NCI-H446 (cell line): ENCODE data around the gene CEACAM18.
A peak's percentile ranks its signal among the peaks of the same experiment; 100 is the strongest.
"Not testable (repeated sequence)": the region's sequence is repeated elsewhere in the genome, so short reads cannot be mapped to it uniquely, and the experiment has no call there.

Experiments used
- DNase-seq, 2 experiments: peaks; one replicate each; lab custom pipeline; 2025; lab: John Stamatoyannopoulos, UW

Gene CEACAM18

DNA sequence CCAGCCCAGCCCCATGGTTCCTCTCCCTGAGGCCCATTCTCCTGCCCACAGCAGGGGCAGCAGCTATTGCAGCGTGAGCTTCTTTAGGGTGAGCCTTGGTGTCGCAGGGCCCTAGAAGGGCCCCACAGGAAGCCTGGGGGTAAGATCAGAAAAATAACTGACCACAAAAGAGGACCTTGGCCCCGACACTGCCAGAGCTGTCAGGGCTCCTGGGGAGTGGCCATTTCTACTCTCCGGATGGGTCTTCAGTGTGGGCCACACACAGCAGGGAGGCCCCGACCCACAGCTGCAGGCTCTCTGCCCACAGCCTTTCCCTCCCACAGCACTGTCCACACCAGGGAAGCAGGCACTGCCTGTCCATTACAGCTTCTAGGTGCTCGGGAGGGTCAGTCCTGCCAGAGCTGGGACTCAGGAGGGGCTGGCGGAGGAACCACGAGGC lies 16.6 kb upstream of the CEACAM18 start:
- DNase-seq: no peak

DNA sequence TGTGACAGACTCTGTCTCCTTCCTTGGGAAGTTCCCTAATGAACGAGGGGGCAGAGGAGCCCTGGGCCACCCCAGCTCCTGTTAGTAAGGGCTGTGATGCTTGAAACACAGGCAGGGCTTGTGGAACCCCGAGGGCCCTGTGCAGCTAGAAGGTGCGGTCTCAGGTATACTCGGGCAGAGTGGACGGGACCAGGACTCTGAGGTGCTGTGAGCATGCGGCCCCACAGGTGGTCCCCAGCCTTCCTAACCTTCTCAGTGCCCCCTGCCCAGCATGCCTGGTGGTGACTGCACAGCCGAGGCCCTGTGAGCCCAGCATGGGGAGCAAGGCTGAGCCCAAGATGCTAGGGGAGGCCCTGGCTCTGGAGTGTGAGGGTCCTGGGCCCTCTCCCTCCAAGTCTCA lies 16.1 kb upstream of the CEACAM18 start:
- no peak for DNase-seq

DNA sequence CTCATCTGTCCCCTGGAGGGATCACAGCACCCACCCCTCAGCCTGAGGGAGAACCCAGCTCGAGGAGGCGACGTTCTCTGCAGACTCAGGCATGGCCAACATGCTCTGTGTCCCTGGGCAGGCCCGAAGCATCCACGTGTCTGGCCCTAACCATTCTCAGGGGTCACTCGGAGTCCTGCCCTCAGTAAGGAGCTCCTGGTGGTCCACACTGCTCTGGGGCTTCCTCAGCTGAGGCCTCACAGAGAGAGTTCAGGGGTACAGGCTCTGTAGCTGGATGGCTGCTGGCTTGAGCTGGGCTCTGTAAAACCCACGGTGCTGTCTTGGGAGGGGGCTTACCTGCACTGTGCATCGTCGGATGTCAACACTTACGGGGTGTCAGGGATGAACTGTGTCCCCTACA lies 15.7 kb upstream of the CEACAM18 start:
- DNase-seq: no peak

DNA sequence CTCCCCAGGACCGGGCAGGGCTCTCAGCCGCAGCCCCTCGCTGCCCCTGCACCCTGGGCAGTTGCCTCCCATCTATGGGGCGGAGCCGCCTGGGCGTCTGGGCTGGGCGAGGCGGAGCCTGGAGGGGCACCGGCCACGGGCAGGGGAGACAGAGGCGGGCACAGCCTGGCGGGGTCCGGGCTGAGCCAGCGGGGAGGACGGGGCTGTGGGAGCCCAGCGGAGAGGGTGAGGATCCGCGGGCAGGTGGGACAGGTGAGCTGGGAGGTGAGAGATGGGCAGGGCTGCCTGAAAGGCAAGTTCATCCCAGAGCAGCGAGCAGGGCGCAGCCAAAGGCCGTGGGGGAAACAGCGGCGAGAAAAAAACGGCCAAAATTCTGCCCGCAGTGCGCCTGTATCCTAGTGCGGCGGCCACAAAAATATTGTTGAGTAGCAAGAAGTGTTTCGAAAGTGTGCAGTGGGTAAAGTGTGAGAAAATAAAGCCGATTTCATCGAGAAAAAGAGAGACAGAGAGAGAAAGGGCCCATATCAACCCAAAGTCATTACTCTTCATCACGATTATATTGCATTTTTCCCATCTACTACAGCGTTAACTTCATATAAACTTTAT lies 14.3 kb upstream of the CEACAM18 start:
- not testable (repeated sequence) for DNase-seq

DNA sequence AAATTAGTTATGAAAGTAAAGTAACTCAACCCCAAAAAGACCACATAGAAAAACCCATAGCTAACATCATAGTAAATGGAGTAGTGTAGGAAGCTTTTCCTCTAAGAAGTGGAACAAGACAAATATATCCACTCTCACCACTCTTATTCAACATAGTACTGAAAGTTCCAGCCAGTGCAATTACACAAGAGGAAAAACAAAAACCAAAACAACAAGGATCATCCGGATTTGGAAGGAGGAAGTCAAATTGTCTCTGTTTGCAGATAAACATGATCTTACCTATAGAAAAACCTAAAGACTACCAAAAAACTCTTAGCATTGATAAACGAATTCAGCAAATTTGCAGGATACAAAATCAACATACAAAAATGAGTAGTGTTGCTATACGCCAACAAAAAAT lies 11.6 kb upstream of the CEACAM18 start:
- no peak for DNase-seq

DNA sequence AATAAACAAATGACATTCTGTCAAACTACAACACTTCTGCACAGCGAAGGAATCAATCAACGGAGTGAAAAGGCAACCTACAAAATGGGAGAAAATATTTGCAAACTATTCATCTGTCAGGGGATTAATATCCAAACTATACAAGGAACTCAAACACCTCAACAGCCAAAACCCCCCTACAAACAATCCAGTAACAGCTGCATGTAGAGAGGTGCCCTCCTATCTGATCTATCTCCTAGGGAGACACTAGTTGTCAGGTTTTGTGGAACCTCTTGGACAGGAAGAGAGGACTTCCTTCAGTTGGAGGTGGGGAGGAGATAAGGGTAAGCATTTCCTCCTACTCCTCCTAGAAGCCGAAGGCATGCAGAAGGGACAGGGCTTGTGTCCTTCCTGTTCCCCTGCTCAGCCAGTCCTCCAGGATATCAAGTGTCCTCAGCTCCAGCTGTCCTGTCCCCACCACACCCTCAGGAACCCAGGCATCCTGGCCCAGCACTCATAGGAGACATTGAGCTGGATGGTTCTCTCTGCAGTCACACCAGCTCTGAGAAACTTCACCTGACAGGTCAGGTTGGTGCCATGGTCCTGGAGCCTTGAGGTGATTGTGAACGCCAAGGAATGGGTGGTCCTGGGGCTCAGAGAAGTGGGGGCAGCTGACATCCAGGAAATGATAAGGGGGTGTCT lies 10.3 kb upstream of the CEACAM18 start:
- no peak for DNase-seq

DNA sequence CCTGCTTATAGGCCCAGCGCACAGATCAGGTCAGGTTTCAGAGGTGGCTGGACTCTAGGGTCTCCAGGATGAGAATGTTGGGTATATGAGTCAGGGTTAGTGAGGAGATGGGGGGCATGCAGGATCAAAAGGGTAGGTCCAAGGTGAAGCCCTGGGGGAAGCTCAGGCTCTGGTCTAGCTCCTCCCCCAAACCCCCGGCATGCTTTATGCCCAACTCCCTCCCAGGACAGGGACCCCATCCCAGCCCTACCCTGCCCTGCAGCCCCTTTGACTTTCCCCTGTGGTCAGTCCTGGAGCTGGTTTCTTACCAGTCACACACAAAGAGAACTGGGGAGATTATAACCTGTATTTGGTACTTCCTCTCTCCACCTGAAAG lies 9.8 kb upstream of the CEACAM18 start:
- DNase-seq: no peak

DNA sequence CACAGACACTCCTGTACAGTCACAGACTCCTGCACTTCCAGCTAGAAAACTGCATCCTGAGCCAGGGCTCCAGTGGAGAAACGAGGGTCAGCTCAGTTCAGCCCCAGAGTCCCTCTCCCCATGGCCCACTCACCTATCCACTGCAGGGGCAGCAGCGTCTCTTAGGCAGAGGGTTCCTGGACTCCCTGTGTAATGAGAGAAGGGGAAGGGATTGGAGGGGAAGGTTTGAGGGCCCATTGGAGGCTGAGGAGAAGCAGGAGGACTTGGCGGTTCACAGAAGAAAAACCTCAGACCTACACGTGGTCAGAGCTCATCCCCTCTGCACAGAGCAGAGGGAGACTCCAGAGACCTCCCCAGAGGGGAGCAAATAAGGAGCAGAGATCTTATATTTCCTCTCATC lies 9.2 kb upstream of the CEACAM18 start:
- no peak for DNase-seq

DNA sequence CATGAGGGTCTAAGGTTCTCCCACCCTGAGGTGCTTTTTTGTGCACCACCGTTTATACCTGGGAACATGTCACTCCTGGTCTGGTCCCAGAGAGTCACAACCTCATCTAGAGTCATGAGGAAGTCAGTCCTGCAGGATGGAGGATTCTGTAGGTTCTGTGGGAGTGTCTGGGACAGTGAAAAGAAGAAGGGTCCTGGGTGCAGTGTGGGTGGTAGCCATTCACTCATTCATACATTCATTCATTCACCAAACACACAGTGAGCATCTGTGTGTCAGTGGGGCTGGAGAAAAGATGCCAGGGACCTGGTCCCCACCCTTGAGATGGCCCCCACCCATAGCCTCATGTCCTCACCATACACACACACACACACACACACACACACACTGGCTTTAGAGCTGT lies 8.7 kb upstream of the CEACAM18 start:
- DNase-seq: no peak

DNA sequence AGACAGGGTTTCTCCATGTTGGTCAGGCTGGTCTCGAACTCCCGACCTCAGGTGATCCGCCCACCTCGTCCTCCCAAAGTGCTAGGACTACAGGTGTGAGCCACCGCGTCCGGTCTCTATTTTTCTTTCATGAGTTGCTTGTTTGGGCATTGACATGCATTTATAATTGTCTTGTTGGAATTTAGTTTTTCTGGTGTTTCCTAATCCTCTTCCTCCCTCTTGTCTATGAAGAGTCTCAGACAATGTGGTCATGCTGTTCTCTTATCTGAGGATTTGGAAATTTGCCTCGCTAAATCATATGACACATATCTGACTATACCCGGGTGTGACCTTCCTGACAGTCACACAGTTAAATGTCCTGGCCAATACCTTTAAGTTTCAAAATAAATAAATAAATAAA lies 7.4 kb upstream of the CEACAM18 start:
- DNase-seq: no peak

DNA sequence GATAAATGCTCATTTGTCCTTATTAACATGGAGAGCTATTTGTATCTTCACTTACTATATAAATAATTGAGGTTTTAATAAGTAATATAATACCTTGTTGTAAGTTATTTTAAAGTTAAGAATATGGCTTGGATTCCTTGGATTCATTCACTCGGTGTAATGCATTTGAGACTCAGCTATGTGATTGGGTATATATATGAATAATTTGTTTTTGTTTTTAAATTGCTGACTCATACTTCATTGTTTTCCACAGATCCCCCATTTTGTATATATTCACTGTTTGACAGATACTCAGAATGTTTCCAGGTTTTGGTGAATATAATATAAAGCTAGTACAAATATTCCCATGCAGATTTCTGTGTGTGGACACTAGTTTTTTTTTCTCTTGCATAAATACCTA lies 6.8 kb upstream of the CEACAM18 start:
- DNase-seq: no peak

DNA sequence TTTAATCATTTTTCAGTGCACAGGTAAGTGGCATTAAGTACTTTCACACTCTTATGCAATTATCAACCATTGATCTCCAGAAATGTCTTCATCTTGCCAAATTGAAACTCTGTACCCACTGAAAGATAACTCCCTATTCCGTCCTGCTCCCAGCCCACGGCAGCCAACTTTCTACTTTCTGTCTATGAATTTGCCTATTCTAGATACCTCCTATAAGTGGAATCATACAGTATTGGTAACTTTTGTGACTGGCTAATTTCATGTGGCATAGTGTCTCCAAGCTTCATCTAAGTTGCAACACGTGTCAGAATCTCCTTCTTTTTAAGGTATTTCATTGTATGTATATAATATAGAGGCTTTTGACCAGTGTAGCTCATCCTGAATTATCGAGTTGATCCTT lies 5.7 kb upstream of the CEACAM18 start:
- DNase-seq: no peak

DNA sequence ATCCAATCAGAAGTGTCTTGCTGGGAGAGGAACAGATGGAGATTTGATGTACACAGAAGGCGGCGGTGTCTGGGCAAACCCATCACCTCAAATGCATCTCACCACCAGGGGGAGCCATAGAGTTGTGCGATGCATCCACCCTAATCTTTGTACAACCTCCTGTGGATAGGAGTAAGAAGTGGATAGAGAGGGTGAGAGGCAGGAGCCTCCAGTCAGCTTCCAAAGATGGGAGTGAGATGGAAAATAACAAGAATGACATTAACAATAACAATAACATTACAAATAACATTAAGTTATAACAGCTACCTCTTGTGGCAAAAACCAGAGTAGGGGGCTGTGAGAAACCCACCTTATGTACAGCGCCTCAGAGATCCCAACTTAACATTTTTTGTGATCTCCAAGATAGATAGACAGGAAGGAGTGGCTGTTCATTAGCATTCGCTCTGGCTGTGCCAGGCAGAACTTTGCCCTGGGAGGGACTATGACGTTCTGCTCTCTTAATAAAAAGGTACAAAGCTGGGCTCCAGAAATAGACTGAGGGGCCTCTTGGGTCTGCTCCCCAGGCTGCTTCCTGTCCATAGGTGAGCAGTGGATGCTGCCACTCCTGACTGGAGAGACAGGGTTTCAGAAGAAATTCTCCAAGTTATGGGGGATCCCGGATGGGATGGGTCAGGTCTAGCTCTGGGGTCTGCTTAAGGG lies 5.2 kb upstream of the CEACAM18 start:
- peak; percentile 39 to 73 for DNase-seq

DNA sequence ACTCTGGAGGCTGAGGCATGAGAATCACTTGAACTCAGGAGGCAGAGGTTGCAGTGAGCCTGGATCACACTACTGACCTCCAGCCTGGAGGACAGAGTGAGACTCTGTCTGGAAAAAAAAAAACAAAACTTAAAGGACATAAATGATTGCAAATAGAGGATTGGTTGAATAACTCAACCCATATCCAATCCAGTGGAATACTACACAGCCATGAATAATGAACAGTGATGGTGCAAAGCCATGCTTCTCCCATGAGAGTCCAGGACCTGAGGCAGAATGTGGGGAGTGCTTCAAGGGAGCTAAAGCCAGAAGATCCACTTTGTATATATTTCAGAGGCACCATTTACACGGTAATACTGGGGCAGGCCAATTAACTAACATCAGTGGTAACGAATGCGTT lies 2.2 kb upstream of the CEACAM18 start:
- no peak for DNase-seq

DNA sequence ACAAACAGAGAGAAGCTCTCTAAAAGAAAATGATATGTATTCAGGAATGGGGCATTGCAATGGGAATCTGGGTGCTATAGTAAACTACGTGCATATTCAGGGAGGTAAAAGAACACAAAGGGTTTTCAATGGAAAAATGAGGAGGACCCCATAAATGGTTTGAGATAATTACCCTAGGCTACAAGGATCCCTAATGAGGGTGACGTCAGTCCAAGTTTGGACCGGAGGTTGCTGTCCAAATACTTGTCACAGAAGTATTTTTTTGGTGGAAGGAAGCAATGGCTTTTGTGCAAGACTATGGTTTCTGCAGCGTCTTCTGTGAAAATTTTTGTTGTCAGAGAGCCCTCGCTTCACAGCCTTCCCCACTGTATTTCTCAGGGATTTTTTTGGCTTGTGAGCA lies 995 bp upstream of the CEACAM18 start:
- no peak for DNase-seq

DNA sequence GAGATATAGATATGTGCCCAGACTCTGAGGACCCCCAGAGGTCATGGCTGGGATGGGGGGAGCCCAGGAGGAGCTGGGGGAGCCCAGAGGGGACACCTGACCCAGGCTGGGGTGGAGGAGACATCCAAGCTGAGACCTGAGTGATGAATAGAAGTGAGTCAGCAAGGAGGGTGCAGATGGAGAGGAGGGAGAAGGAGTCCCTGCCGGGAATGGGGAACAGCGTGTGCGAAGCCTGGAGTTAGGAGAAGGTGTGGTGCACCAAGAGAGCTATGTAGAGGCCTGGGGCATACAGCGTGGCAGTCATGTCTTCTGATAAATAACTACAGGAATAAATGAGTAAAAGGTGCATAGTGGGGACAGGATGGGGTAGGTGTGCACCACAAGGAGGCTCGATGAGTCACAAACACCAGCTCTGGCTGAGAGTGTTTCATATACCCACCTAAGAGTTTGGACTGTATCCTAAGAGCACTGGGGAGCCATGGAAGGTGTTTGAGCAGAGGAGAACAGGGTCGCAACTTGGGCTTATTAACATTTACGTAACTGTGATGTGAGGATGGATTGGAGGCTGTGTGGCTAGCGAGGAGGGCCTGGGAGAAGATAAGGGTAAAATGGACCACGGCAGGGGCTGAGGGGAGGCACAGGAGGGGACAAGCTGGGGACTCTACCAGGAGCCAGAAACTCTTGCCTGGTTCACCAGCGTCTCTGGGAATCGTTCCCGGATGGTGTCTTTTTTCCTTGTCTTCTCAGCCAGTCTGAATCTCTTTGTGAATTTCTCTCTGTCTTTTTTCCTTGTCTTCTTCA lies 1.4 kb downstream of the CEACAM18 start:
- no peak for DNase-seq

DNA sequence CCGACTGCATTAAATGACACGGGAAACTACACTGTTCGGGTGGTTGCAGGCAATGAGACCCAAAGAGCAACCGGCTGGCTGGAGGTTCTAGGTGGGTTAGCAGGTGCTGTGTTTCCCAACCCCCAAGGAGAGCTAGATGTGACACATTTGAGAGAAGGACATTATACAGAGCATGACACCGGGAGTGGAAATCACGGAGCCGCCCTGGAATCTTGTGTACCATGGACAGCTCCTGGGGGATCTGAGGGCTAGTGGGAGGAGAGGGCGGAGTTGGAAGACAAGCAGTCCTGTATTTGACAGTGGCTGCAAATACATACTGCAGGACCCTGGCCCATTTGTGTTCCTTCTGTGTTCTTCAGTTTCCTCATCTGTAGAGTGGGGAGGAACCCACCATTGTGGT lies 2.3 kb downstream of the CEACAM18 start:
- DNase-seq: no peak

DNA sequence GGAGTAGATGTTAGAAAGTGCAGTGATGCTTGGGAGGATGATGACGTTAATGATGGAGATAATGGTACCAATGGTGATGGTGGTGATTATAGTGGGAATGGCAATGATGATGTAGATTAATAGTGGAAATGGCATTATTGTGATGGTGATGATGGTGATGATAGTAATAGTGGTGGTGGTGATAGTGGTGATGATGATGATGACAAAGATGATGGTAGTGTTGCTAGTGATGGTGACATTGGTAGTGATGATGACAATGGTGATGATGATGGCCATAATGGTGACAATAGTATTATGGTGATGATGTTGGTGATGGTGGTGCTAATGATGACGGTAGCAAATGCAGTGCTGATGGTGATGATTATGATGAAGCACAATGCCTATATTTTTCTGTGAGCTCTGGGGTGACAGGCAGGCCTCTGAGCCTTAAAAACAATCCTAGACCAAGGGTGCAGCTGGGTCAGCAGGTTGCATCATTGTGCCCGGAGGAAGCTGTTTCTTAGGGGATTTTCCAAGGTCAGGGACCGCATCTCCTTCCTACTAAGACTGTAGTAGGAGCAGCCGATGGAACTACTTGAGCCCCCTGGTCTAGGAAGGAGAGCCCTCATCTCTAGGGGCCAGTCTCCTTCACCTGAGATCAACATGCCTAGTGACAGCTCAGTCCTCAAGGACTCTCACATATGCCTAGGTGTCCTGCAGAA lies 7.8 kb downstream of the CEACAM18 start:
- DNase-seq: no peak

DNA sequence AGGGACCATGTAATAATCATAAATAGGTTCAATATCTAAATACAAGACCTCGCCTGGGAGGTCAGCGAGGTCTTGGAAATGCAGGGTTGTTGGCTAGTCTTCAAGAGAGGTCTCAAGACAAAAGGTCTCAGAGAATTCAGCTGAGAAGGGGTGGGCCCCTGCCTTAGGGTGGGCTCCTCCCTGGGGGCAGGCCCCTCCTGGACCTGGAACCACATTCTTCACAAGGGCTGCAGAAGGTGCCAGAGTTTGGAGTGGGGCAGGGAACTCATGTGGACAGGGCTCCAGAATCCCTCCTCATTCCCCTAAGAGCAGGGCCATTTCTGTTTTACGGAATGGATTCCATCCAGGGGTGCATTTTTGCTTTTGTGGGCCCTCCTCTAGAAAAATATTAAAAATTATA lies 10.2 kb downstream of the CEACAM18 start:
- no peak for DNase-seq

DNA sequence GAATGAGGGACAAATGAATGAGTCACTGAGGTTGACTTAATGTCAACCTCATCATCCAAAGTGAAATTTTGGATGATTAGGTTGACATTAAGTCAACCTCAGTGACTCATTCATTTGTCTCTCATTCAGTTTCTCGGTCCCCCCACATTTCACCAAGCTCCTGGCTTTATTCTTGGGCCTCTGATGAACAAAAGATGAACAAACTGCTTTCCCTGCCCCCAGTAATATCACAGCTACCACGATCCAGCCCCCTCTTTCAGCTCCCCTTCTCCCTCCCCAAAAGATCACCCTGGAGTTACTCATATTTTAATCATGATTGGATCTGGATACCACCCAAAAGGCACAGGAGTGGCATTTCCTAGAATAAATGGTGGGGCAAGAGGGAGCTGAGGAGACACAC lies 10.8 kb downstream of the CEACAM18 start:
- no peak for DNase-seq

DNA sequence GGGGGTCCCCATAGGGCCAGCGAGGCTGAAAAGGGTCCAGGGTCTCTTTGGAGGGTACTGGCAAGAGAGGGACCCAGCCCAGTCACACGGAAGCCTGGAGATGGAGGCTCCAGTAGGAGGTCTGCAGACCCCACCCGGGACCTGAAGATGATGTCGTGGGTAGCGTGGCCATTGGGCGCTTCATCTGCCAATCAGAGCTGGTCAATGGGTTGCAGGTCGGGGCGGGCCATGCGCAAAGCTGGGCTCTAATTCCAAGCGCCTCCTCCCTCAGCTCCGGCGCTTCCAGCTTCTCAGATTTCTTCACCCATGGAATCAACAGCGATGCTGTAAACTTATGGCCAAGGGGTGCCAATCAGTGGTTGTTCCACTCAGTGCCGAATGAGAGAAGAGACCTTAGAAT lies 12.3 kb downstream of the CEACAM18 start:
- no peak for DNase-seq

DNA sequence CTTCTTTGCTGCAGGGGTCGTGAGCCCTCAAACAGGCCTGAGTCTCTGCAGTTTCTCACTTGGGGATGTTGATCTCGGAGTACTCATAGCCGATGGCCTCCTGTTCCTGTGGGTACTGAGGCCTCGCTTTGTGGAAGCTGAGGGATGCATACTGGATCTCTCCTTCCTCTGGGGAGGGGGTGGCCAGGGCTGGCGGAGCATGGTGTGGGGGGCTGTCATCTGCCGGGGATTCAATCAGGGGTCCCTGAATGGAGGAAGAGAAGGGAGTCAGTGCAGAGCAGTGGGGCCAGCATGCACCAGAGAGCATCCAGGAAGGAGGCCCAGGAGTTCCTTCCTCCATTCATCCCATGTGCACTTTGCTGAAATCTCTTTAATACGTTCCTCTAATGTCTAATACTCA lies 13.2 kb downstream of the CEACAM18 start:
- DNase-seq: no peak
